Measurements from ENCODE around the gene HMGCL. TPM values are rescaled to one million over a fixed set of nuclear protein-coding genes. Genes with fewer than 3 reads are reported as not detected.

HMGCL gene
- total RNA-seq: 10 to 100 TPM; 31.9 to 46.0 TPM

DNA sequence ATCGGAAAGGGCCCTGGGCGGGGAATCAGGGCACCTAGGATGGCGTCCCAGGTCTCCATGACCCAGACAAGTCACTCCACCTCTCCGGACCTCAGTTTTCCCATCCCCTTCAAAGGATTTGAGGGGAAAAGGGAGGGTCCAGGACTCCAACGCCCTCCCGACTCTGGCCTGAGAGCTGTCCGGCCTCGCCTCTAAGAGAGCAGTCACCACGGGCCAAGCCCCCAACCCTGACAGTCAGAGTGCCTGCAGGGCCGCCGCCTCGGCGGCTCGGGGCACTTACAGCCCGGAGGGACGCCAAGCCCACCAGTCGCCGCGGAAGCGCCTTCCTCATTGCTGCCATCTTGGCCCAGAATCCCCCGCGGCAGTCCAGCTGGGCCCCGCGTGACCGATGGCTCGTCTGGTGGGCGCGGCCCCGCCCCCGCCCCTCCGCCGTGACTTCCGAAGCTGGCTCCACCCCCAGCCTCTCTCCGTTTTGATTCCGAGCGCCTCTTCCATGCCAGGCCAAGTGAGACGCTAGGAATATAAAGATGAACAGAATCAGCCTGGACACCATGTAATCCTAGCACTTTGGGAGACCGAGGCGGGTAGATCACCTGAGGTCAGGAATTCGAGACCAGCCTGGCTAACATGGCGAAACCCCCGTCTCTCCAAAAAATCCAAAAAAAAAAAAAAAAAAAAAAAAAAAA is at the start of gene HMGCL:
TSS of gene HMGCL (minus strand) at position 354 of the 686 bp plus-strand sequence. CDS start at position 340, 14 bp downstream.
- intact Hi-C loops (cut with DNase I, micrococcal nuclease): loop anchor here (1.0 kb wide), 9 partner anchors 13 to 457 kb away; partner anchors contain the start of genes GALE (in 2 of the 2), SRSF10 (in 2 of the 2), FUCA1 (in 1 of the 2) and LYPLA2 (in 1 of the 2)
- ATAC-seq (peak; percentile 94), DNase-seq (peak; percentile 95)
- Mint-ChIP-seq H3K4me1 (peaks cover 19% of the 10 kb centered on the region), H3K4me3 (peak within 1 kb of the TSS; percentile 97), H3K9me3 (ENCODE audit: low read depth) (no peaks in the 10 kb centered on the region), H3K27me3 (no peaks in the 10 kb centered on the region), H3K36me3 (ENCODE audit: low read depth) (no peaks in the 10 kb centered on the region), H3K27ac (peak within 1 kb of the TSS; percentile 97)
- ChIA-PET CTCF (interaction anchor here (0.6 to 3.1 kb wide), 8 partner anchors 8 to 1380 kb away, joined by 3 to 26 read pairs (median 4); partner anchors contain the start of gene GALE), POLR2A (interaction anchor here (0.6 to 1.0 kb wide), 4 partner anchors 15 to 132 kb away, joined by 3 to 5 read pairs (median 4); partner anchors contain the start of genes GALE and PITHD1)

- intact Hi-C loops (cut with DNase I, micrococcal nuclease): no loop called here
- ATAC-seq: no peak
- peaks cover 2% of the 10 kb centered on the region for H3K36me3 Mint-ChIP-seq (ENCODE audit: low read depth)
- H3K4me1 Mint-ChIP-seq: peaks cover 11% of the 10 kb centered on the region
- no peaks in the 10 kb centered on the region for H3K27me3 Mint-ChIP-seq
- ChIA-PET CTCF (no interaction called here), POLR2A (no interaction called here)
- no peak overlapping the region for H3K27ac Mint-ChIP-seq
- no peak overlapping the region for H3K4me3 Mint-ChIP-seq
- no peak for DNase-seq
- peaks cover 2% of the 10 kb centered on the region for H3K9me3 Mint-ChIP-seq (ENCODE audit: low read depth)
Observed at GRCh38 chr1:23872421-23872820, 47.2 kb upstream of the HMGCL start.

- ATAC-seq (no peak), DNase-seq (no peak)
- Mint-ChIP-seq H3K4me1 (peaks cover 19% of the 10 kb centered on the region), H3K27ac (peak overlapping the region; percentile 77), H3K4me3 (peak overlapping the region; percentile 76), H3K9me3 (ENCODE audit: low read depth) (no peaks in the 10 kb centered on the region), H3K36me3 (ENCODE audit: low read depth) (peaks cover 3% of the 10 kb centered on the region), H3K27me3 (no peaks in the 10 kb centered on the region)
- intact Hi-C loops (cut with DNase I, micrococcal nuclease): loop anchor here in 1 of 2 experiments (2.0 kb wide), 1 partner anchor 500 kb away; the partner anchor contains the start of gene ZNF436
- ChIA-PET POLR2A (no interaction called here), CTCF (interaction anchor here (0.8 to 1.8 kb wide), 5 partner anchors 14 to 59 kb away, joined by 3 to 5 read pairs (median 3); no protein-coding TSS in a partner anchor)
Observed at GRCh38 chr1:23869051-23869450, 43.8 kb upstream of the HMGCL start.

DNA sequence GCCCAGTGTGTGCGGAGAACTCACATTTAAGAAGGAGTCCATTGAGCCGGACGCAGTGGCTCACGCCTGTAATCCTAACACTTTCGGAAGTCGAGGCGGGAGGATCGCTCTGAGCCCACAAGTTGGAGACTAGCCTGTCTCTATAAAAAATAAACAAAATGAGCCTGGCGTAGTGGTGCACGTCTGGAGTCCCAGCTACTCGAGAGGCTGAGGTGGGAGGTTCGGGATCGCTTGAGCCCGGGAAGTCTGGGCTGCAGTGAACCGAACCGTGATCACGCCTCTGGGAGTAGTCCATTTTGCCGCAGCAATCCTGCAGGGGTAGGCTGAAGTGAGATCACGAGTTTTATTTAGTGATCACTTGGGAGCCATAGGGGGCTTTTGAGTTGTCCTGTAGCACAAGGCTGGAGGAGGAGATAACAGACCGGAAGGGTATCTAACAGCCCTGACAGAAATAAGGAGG is 43.4 kb upstream of the HMGCL start:
- Mint-ChIP-seq H3K4me3 (peak overlapping the region; percentile 76), H3K27me3 (no peaks in the 10 kb centered on the region), H3K9me3 (ENCODE audit: low read depth) (no peaks in the 10 kb centered on the region), H3K27ac (peak overlapping the region; percentile 77), H3K4me1 (peaks cover 19% of the 10 kb centered on the region), H3K36me3 (ENCODE audit: low read depth) (peaks cover 3% of the 10 kb centered on the region)
- ChIA-PET CTCF (interaction anchor here (0.8 to 1.8 kb wide), 5 partner anchors 13 to 59 kb away, joined by 3 to 5 read pairs (median 3); no protein-coding TSS in a partner anchor), POLR2A (no interaction called here)
- ATAC-seq (no peak), DNase-seq (no peak)
- intact Hi-C loops (cut with DNase I, micrococcal nuclease): loop anchor here (1.0 to 2.0 kb wide), 11 partner anchors 30 to 500 kb away; partner anchors contain the start of genes ELOA (in 1 of the 2), GALE (in 1 of the 2), HMGCL (in 1 of the 2) and PNRC2 (in 1 of the 2)

GRCh38 chr1:23867895-23868556 is 42.8 kb upstream of the HMGCL start, which contains the start of gene FUCA1:
Gene FUCA1, minus strand, starts transcription at chr1:23868290. Its CDS starts 4 bp downstream, at chr1:23868286.
- intact Hi-C loops (cut with DNase I, micrococcal nuclease): loop anchor here (1.0 to 2.0 kb wide), 11 partner anchors 30 to 499 kb away; partner anchors contain the start of genes ELOA (in 1 of the 2), GALE (in 1 of the 2), HMGCL (in 1 of the 2) and PNRC2 (in 1 of the 2)
- Mint-ChIP-seq H3K9me3 (ENCODE audit: low read depth) (no peaks in the 10 kb centered on the region), H3K4me1 (peaks cover 19% of the 10 kb centered on the region), H3K27me3 (no peaks in the 10 kb centered on the region), H3K4me3 (peak within 1 kb of the TSS; percentile 76), H3K36me3 (ENCODE audit: low read depth) (peaks cover 3% of the 10 kb centered on the region), H3K27ac (peak within 1 kb of the TSS; percentile 77)
- ATAC-seq (peak; percentile 97), DNase-seq (peak; percentile 95)
- POLR2A ChIA-PET: no interaction called here
- CTCF ChIA-PET: interaction anchor here (0.7 to 1.4 kb wide), 6 partner anchors 13 to 177 kb away, joined by 3 to 4 read pairs (median 3); partner anchors contain the start of gene RPL11

- intact Hi-C loops (cut with DNase I, micrococcal nuclease): no loop called here
- Mint-ChIP-seq H3K27me3 (no peaks in the 10 kb centered on the region), H3K4me1 (peaks cover 19% of the 10 kb centered on the region), H3K4me3 (peak overlapping the region; percentile 76), H3K27ac (no peak overlapping the region), H3K36me3 (ENCODE audit: low read depth) (peaks cover 3% of the 10 kb centered on the region), H3K9me3 (ENCODE audit: low read depth) (no peaks in the 10 kb centered on the region)
- ATAC-seq (peak; percentile 7), DNase-seq (no peak)
- ChIA-PET POLR2A (no interaction called here), CTCF (interaction anchor here (0.7 kb wide), 3 partner anchors 29 to 176 kb away, joined by 3 to 4 read pairs (median 3); partner anchors contain the start of gene RPL11)
Observed at GRCh38 chr1:23867542-23867894, 42.3 kb upstream of the HMGCL start.

DNA sequence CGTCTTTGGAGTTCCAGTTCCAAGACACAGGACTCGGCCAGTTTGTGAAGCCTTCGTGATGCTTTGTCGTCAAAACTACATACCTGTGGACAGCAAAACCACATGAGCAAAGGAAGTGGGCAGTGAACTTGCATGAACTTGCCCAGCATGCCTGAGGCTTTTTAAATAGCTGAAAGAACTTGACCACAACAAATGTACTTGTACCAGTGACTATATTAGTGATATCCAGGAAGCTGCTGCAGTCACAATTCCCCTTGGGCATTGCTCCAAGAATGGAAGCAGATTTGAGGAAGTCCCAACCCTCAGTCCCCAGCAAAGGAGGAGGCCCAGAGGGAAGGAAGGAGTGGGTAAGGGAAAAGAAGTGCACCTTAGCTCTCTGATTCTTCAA is 40.3 kb upstream of the HMGCL start:
- Mint-ChIP-seq H3K4me3 (no peak overlapping the region), H3K27ac (no peak overlapping the region), H3K4me1 (peaks cover 19% of the 10 kb centered on the region), H3K27me3 (no peaks in the 10 kb centered on the region), H3K36me3 (ENCODE audit: low read depth) (peaks cover 3% of the 10 kb centered on the region), H3K9me3 (ENCODE audit: low read depth) (no peaks in the 10 kb centered on the region)
- ATAC-seq (no peak), DNase-seq (no peak)
- ChIA-PET CTCF (no interaction called here), POLR2A (no interaction called here)
- intact Hi-C loops (cut with DNase I, micrococcal nuclease): no loop called here

DNA sequence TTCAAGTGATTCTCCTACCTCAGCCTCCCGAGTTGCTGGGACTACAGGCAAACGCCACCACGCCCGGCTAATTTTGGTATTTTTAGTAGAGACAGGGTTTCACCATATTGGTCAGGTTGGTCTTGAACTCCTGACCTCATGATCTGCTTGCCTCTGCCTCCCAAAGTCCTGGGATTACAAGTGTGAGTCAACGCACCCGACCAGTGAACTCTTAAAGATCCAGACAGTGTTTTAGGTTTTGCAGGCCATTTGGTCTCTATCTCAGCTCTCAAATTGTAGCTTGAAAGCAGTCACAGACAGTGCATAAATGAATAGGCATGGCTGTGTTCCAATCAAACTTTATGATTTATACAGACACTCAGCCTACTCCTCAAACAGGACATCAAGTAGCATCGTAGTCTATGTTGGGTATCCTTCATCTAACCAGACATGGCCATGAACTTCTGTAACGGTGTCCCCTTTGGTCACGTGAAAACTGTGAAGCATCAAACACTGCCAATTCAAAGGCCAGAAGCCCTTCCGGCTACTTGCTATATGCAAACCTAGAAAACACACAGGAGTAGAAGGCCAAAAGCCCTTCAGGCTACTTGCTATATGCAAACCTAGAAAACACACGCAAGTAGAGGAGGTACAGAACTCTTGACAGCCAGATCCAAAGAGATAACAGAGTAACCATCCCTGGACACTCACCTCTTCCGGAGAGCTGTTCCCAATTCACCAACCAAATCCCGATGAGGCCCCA is 39.7 kb upstream of the HMGCL start:
- DNase-seq: no peak
- H3K4me3 Mint-ChIP-seq: no peak overlapping the region
- H3K27me3 Mint-ChIP-seq: no peaks in the 10 kb centered on the region
- H3K9me3 Mint-ChIP-seq (ENCODE audit: low read depth): no peaks in the 10 kb centered on the region
- ChIA-PET POLR2A (no interaction called here), CTCF (interaction anchor here (1.6 kb wide), 1 partner anchor 54 kb away, joined by 6 read pairs; no protein-coding TSS in a partner anchor)
- no peak overlapping the region for H3K27ac Mint-ChIP-seq
- peaks cover 19% of the 10 kb centered on the region for H3K4me1 Mint-ChIP-seq
- intact Hi-C loops (cut with DNase I, micrococcal nuclease): no loop called here
- peaks cover 3% of the 10 kb centered on the region for H3K36me3 Mint-ChIP-seq (ENCODE audit: low read depth)
- ATAC-seq: no peak

- no peak for ATAC-seq
- no peaks in the 10 kb centered on the region for H3K27me3 Mint-ChIP-seq
- intact Hi-C loops (cut with DNase I, micrococcal nuclease): no loop called here
Observed at GRCh38 chr1:23862640-23863039, 37.4 kb upstream of the HMGCL start.

DNA sequence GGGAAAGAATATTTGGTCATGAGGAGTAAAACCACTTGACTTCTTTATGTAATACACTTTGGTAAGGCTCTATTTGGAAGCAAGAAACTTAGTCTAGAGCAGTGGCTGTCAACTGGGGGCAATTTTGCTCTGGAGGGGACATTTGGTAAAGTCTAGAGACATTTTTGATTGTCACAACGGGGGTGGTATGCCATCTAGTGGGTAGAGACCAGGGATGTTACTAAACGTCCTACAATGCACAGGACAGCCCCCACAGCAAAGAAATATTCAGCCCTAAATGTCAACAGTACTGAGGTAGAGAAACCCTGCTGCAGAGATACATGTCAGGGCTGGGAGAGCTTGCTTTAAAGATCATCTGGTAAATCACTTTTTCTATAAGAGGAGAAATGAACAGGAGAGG is 29.3 kb upstream of the HMGCL start:
- no peak overlapping the region for H3K27ac Mint-ChIP-seq
- DNase-seq: peak; percentile 11
- intact Hi-C loops (cut with DNase I, micrococcal nuclease): no loop called here
- no peaks in the 10 kb centered on the region for H3K9me3 Mint-ChIP-seq (ENCODE audit: low read depth)
- H3K4me3 Mint-ChIP-seq: no peak overlapping the region
- ATAC-seq: peak; percentile 33
- CTCF ChIA-PET: interaction anchor here (1.2 kb wide), 2 partner anchors 74 to 83 kb away, joined by 3 to 6 read pairs; no protein-coding TSS in a partner anchor
- H3K36me3 Mint-ChIP-seq (ENCODE audit: low read depth): peaks cover 12% of the 10 kb centered on the region
- H3K4me1 Mint-ChIP-seq: no peaks in the 10 kb centered on the region
- POLR2A ChIA-PET: no interaction called here
- H3K27me3 Mint-ChIP-seq: no peaks in the 10 kb centered on the region

More at GRCh38 chr1:23862640-23863039, 37.4 kb upstream of the HMGCL start:
- no peak for DNase-seq
- Mint-ChIP-seq H3K27ac (no peak overlapping the region), H3K4me1 (peaks cover 9% of the 10 kb centered on the region), H3K4me3 (no peak overlapping the region), H3K9me3 (ENCODE audit: low read depth) (no peaks in the 10 kb centered on the region), H3K36me3 (ENCODE audit: low read depth) (peaks cover 5% of the 10 kb centered on the region)
- ChIA-PET POLR2A (no interaction called here), CTCF (interaction anchor here (0.9 kb wide), 1 partner anchor 37 kb away, joined by 4 read pairs; no protein-coding TSS in a partner anchor)

Measured in activated CD4-positive, alpha-beta T cell treated with anti-CD3 and anti-CD28 coated beads for 36 hours (primary cell).